Measurements from ENCODE around the gene BCORL1. TPM values are rescaled to one million over a fixed set of nuclear protein-coding genes. Genes with fewer than 3 reads are reported as not detected.

BCORL1 gene
- total and polyA plus RNA-seq, 2 of the 8 experiments (the other 6 are each of a cell fraction or from before 2014, with no cell fraction given) = 1.4 to 6.2 TPM

- H3K79me2 ChIP-seq (ENCODE audit: control insufficient read depth in 1 of 2, insufficient read depth in 2 of 2, low read length in 2 of 2) = no peaks in the 10 kb centered on the region
- H4K5ac ChIP-seq (ENCODE audit: insufficient read length, low read depth, low read length) = no peak overlapping the region
- no peaks in the 10 kb centered on the region for H3K23me2 ChIP-seq (ENCODE audit: low read depth, low read length)
- FAIRE-seq (no peak), DNase-seq (ENCODE audit: low read depth in 1 of 2, low spot score in 2 of 2) (no peak)
- no peak overlapping the region for H2BK20ac ChIP-seq (ENCODE audit: low read length)
- H4K91ac ChIP-seq (replicated peaks; ENCODE audit: insufficient read length, low read length) = no peak overlapping the region
- no peak overlapping the region for H3K4me2 ChIP-seq (ENCODE audit: insufficient read depth in 1 of 2, low read depth in 2 of 2, low read length in 2 of 2)
- peaks cover 0 to under 1% (median under 1%) of the 10 kb centered on the region in 4 experiments; a peak in 2 of 7 replicates for H3K27me3 ChIP-seq (replicated peaks in 1 of 4; ENCODE audit: control insufficient read depth in 3 of 4, extremely low read depth in 1 of 4, insufficient read depth in 3 of 4, low read length in 3 of 4)
- H3K9me3 ChIP-seq (ENCODE audit: insufficient read depth in 2 of 2, low read depth in 1 of 2, low read length in 1 of 2) = no peaks in the 10 kb centered on the region; a peak in 1 of 4 replicates
- peaks cover 0 to 5% (median 1%) of the 10 kb centered on the region in 4 experiments; a peak in 3 of 8 replicates for H3K36me3 ChIP-seq (ENCODE audit: control insufficient read depth in 2 of 4, insufficient read depth in 4 of 4, low read length in 3 of 4)
- H2AK5ac ChIP-seq (ENCODE audit: low read depth, low read length) = no peak overlapping the region
- H3K14ac ChIP-seq (ENCODE audit: insufficient read length) = no peak overlapping the region
- no peak overlapping the region for H2BK120ac ChIP-seq (replicated peaks; ENCODE audit: low read depth, low read length)
- H2BK5ac ChIP-seq (ENCODE audit: low read depth, low read length) = no peak overlapping the region
- ChIA-PET POLR2A (ENCODE audit: partially characterized antibody) (no interaction called here), CTCF (ENCODE audit: partially characterized antibody) (interaction anchor here (1.0 to 2.6 kb wide), 3 partner anchors 15 to 27 kb away, joined by 3 to 10 read pairs (median 3); no protein-coding TSS in a partner anchor)
- H3K27ac ChIP-seq (ENCODE audit: low read depth, low read length) = no peak overlapping the region
- H3K4ac ChIP-seq (replicated peaks; ENCODE audit: insufficient read length, low read depth, low read length) = no peak overlapping the region
- no peak overlapping the region for H4K8ac ChIP-seq (ENCODE audit: extremely low read depth, insufficient read depth, low read length)
- H3K4me1 ChIP-seq (replicated peaks in 1 of 4; ENCODE audit: control insufficient read depth in 3 of 4, insufficient read depth in 4 of 4, low read length in 3 of 4) = peaks cover 0 to 12% (median 4%) of the 10 kb centered on the region in 4 experiments; a peak in 4 of 7 replicates
- whole genome bisulfite sequencing, 2 experiments (ENCODE audit: extremely low coverage in 1 of 2, insufficient coverage in 1 of 2, insufficient read length in 1 of 2, insufficient replicate concordance in 2 of 2, low coverage in 1 of 2, low lambda C conversion rate in 2 of 2, missing lambda C conversion rate in 1 of 2) = 79% methylated on average over 9 of the region's 10 CpGs; no CpG with 5 or more reads in 1 of the 2 experiments
- H3K18ac ChIP-seq (ENCODE audit: extremely low read depth, low read length) = no peak overlapping the region
- no peaks in the 10 kb centered on the region for H4K20me1 ChIP-seq (replicated peaks in 1 of 2; ENCODE audit: control insufficient read depth in 1 of 2, insufficient read depth in 2 of 2, low read length in 2 of 2)
- H2BK12ac ChIP-seq (ENCODE audit: low read depth, low read length) = no peak overlapping the region
- no peak overlapping the region for H3K4me3 ChIP-seq (ENCODE audit: extremely low read depth in 1 of 4, insufficient read depth in 2 of 4, low read depth in 3 of 4, low read length in 4 of 4)
- no peak overlapping the region for H3K56ac ChIP-seq (replicated peaks; ENCODE audit: insufficient read length, low read depth, low read length)
- H2AFZ ChIP-seq (ENCODE audit: low read length) = no peak overlapping the region
- H3K79me1 ChIP-seq (ENCODE audit: low read depth, low read length) = no peaks in the 10 kb centered on the region
- no peak overlapping the region for H3K9ac ChIP-seq (replicated peaks in 1 of 4; ENCODE audit: extremely low read depth in 1 of 4, low read depth in 3 of 4, low read length in 3 of 4)
- H3K23ac ChIP-seq (ENCODE audit: insufficient read length) = no peak overlapping the region
- no peak overlapping the region for H2BK15ac ChIP-seq (ENCODE audit: low read length)
- TF ChIP-seq EP300 (IDR thresholded peaks at IDR 0.05; ENCODE audit: borderline replicate concordance in 1 of 2, low read depth in 2 of 2, low read length in 2 of 2) (no peak), SAP30 (IDR thresholded peaks at IDR 0.05; ENCODE audit: insufficient read depth, insufficient replicate concordance, low read length) (no peak), POU5F1 (IDR thresholded peaks at IDR 0.05; ENCODE audit: low read depth, low read length) (no peak), SP4 (IDR thresholded peaks at IDR 0.05; ENCODE audit: low read length) (no peak), GTF2F1 (IDR thresholded peaks at IDR 0.05; ENCODE audit: borderline replicate concordance, low read depth, low read length) (no peak), ASH2L (IDR thresholded peaks at IDR 0.05; ENCODE audit: low read length) (no peak), PHF8 (conservative IDR thresholded peaks at IDR 0.05; ENCODE audit: low read depth, low read length) (no peak), RNF2 (IDR thresholded peaks at IDR 0.05; ENCODE audit: borderline replicate concordance, low read depth, low read length, missing control alignments, poor library complexity, severe bottlenecking) (no peak), ZNF274 (IDR thresholded peaks at IDR 0.05; ENCODE audit: borderline replicate concordance, extremely low read depth, low read length) (no peak), EGR1 (IDR thresholded peaks at IDR 0.05; ENCODE audit: borderline replicate concordance, low read depth, low read length) (no peak), BRCA1 (IDR thresholded peaks at IDR 0.05; ENCODE audit: low read depth, low read length) (no peak)
Measured at GRCh38 chrX:130053236-130053635, 70.8 kb downstream of the BCORL1 start.
